Glutamatergic neuron (in vitro differentiated cells): ENCODE results near the gene ARL5C. TPM values are rescaled to one million over a fixed set of nuclear protein-coding genes. Genes with fewer than 3 reads are reported as not detected.

Source experiments
- DNase-seq: peaks from one replicate; pipeline ENCODE4 v3.0.0; 2022
- H3K27ac Mint-ChIP-seq: one replicate; pipeline ENCODE4 v1.8.0; 2020; ENCODE audit warnings: mild to moderate bottlenecking, mixed read lengths, inconsistent platforms; ENCODE audit not compliant: unreplicated experiment
- H3K27me3 Mint-ChIP-seq: one replicate; pipeline ENCODE4 v1.8.0; 2020; ENCODE audit warnings: mild to moderate bottlenecking, moderate library complexity, mixed read lengths, inconsistent platforms; ENCODE audit not compliant: unreplicated experiment
- H3K36me3 Mint-ChIP-seq: one replicate; pipeline ENCODE4 v1.8.0; 2020; ENCODE audit warnings: mild to moderate bottlenecking, mixed read lengths, inconsistent platforms; ENCODE audit not compliant: unreplicated experiment
- H3K4me1 Mint-ChIP-seq: one replicate; pipeline ENCODE4 v1.8.0; 2020; ENCODE audit warnings: mild to moderate bottlenecking, low read depth, mixed read lengths, inconsistent platforms; ENCODE audit not compliant: unreplicated experiment
- H3K4me3 Mint-ChIP-seq: one replicate; pipeline ENCODE4 v1.8.0; 2020; ENCODE audit warnings: mild to moderate bottlenecking, mixed read lengths, inconsistent platforms; ENCODE audit not compliant: unreplicated experiment
- H3K9me3 Mint-ChIP-seq: one replicate; pipeline ENCODE4 v1.8.0; 2020; ENCODE audit warnings: mild to moderate bottlenecking, moderate library complexity, mixed read lengths, inconsistent platforms; ENCODE audit not compliant: unreplicated experiment
- total RNA-seq: library from RNA; stranded (reverse); fragmentation: NEBNext Ultra II Directional; extraction: Animal tissue kit (Norgen Biotek cat#: 25700); gene quantifications from one replicate; pipeline ENCODE4 v1.2.1, GENCODE V29; 2021; ENCODE audit not compliant: unreplicated experiment
- TF ChIP-seq, protein P1 (sequence below): fragments of 200-600 bp; sonication (generic); IDR thresholded peaks from one replicate; pipeline ENCODE4 v1.5.0; 2021; ENCODE audit not compliant: partially characterized antibody, unreplicated experiment

The ARL5C gene
- total RNA-seq, 1 donor from 2014 or later = not detected

DNA sequence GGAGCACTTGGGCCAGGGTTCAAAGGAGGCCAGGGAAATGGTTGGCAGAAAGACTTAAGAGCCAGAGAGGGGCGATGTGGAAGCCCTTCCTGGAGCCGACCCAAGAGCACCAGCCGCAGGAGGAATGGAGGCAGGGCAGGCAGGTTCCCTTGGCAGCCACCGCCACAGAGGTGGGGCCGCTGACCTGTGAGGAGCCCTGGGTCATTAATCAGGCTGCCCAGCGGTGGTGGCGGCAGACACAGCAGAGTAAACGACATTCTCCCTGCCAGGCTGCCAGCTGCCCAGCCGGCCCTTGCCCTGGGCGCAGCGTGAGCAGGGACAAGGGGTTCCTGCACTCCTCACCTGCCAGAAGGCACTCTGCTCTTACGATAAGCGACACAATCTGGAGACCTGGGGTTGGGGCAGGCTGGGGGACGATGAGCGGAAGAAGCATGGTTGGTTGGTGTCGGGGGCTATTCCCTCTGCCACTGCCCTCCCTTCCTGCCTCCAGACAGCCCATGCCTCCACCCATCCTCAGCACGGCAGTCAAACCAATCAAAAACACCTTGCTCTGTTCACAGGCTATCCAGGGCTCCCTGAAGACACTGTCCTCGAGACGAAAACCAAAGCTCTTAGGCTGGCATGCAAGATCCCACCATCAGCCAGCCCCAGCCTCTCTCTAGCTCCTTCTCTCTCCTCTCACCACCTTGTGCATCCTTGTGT lies 55.4 kb downstream of the ARL5C start:
- peaks cover 2% of the 10 kb centered on the region for H3K9me3 Mint-ChIP-seq
- H3K4me3 Mint-ChIP-seq = no peak overlapping the region
- DNase-seq = no peak
- H3K27ac Mint-ChIP-seq = no peak overlapping the region
- peaks cover 6% of the 10 kb centered on the region for H3K27me3 Mint-ChIP-seq
- no peaks in the 10 kb centered on the region for H3K36me3 Mint-ChIP-seq
- no peaks in the 10 kb centered on the region for H3K4me1 Mint-ChIP-seq
- TF ChIP-seq, protein P1, sequence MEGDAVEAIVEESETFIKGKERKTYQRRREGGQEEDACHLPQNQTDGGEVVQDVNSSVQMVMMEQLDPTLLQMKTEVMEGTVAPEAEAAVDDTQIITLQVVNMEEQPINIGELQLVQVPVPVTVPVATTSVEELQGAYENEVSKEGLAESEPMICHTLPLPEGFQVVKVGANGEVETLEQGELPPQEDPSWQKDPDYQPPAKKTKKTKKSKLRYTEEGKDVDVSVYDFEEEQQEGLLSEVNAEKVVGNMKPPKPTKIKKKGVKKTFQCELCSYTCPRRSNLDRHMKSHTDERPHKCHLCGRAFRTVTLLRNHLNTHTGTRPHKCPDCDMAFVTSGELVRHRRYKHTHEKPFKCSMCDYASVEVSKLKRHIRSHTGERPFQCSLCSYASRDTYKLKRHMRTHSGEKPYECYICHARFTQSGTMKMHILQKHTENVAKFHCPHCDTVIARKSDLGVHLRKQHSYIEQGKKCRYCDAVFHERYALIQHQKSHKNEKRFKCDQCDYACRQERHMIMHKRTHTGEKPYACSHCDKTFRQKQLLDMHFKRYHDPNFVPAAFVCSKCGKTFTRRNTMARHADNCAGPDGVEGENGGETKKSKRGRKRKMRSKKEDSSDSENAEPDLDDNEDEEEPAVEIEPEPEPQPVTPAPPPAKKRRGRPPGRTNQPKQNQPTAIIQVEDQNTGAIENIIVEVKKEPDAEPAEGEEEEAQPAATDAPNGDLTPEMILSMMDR = no peak

DNA sequence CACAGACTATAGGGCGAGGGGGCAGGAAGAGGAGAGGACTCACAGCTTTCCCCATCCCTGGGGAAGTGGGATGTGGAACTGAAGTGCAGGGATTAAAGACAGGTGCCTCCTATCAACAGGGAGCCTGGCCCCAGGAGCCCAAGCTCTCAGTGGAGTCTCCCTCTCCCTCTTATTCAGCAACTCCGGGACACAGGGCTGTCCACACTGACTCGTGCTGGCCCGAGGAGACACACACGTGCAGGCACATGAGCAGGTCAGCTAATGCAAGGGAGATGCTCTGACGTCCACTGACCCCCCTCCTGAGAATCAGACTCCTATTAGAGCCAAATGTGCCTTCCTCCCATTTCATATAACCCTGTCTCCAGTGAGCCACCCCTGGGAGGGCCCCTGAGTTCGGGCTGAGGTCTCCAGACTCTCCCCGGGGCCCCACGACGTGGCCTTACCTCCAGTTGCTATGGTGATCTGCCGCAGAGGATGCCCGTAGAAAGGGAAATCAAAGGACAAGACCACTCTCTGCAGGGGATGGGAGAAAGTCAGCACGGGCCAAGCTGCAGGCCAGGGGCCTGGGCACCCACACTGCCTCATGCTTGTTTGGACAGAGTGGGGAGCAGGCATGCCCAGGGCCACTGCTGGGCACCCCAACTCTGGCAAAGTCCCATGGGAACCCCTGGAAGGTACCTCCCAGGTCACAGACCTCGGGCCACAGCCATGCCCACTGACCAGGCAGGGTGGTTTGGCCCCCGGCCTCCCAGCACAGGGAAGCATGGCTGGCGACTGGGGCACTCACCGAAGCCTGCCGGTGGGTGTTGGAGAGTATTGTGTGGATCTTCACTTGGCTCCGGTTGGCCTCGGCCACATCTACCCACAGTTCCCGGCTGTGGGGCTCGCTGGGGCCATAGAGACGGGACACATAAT lies 57.2 kb downstream of the ARL5C start:
- Mint-ChIP-seq H3K4me1 (no peaks in the 10 kb centered on the region), H3K9me3 (peaks cover 2% of the 10 kb centered on the region), H3K4me3 (no peak overlapping the region), H3K27me3 (peaks cover 6% of the 10 kb centered on the region), H3K27ac (no peak overlapping the region), H3K36me3 (no peaks in the 10 kb centered on the region)
- no peak for DNase-seq
- TF ChIP-seq, protein P1 = no peak

DNA sequence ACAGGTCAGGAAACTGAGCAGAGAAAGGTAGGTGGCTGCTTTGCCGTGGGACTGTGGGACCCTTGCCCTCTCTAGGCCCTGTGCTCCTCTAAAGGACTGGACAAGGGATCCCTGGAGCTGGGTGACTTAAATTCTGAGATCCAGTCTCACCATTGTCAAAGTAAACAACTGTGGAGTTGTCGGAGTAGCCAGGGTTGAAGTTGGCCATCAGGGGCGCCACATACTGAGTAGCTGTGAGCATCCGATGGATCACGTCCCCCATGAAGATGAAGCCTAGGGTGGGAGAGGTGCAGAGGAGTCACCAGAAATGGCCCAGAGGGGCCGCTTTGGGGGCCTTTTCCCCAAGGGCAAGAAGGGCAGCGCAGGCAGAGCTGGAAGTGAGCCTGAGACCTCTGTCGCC lies 58.0 kb downstream of the ARL5C start:
- Mint-ChIP-seq H3K9me3 (peaks cover 2% of the 10 kb centered on the region), H3K27ac (no peak overlapping the region), H3K4me1 (no peaks in the 10 kb centered on the region), H3K36me3 (no peaks in the 10 kb centered on the region), H3K4me3 (no peak overlapping the region), H3K27me3 (peaks cover 6% of the 10 kb centered on the region)
- TF ChIP-seq, protein P1 = no peak
- no peak for DNase-seq

DNA sequence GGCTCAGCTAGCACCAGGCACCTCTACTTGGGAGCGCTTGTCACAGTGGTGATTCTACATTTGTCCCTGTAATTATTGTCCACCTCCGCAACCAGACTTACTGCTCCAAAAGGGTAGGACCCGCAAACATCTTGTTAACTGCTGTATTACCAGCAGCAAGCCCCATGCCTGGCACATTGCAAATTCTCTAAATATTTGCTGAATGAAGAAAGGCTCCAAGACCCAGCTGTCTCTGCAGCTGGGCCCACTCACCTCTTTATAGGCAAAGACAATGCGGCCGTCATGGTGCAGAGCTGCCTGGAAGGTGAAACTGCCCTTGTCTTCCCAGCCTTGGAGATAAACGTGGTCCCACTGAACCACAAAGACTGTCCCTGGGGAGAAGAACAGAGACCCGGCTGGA lies 58.8 kb downstream of the ARL5C start:
- peaks cover 2% of the 10 kb centered on the region for H3K9me3 Mint-ChIP-seq
- TF ChIP-seq, protein P1 = no peak
- H3K4me3 Mint-ChIP-seq = no peak overlapping the region
- no peaks in the 10 kb centered on the region for H3K36me3 Mint-ChIP-seq
- peaks cover 6% of the 10 kb centered on the region for H3K27me3 Mint-ChIP-seq
- H3K27ac Mint-ChIP-seq = no peak overlapping the region
- DNase-seq = no peak
- no peaks in the 10 kb centered on the region for H3K4me1 Mint-ChIP-seq

Other genes with a start within 250 kb of the ARL5C start
- gene FBXO47, start 198.8 kb downstream of the ARL5C start, total RNA-seq = not detected
- not detected for gene PLXDC1, start 14.5 kb downstream of the ARL5C start, total RNA-seq
- gene CACNB1, start 31.5 kb upstream of the ARL5C start, total RNA-seq = 77.1 TPM
- 877 TPM for gene RPL19, start 34.1 kb upstream of the ARL5C start, total RNA-seq
- 1.8 TPM for gene STAC2, start 59.8 kb upstream of the ARL5C start, total RNA-seq
- gene FBXL20, start 235.5 kb upstream of the ARL5C start, total RNA-seq = 31.0 TPM